ENCODE measurements around the gene USP46.
A peak's percentile ranks its signal among the peaks of the same experiment; 100 is the strongest.

Gene USP46

DNA sequence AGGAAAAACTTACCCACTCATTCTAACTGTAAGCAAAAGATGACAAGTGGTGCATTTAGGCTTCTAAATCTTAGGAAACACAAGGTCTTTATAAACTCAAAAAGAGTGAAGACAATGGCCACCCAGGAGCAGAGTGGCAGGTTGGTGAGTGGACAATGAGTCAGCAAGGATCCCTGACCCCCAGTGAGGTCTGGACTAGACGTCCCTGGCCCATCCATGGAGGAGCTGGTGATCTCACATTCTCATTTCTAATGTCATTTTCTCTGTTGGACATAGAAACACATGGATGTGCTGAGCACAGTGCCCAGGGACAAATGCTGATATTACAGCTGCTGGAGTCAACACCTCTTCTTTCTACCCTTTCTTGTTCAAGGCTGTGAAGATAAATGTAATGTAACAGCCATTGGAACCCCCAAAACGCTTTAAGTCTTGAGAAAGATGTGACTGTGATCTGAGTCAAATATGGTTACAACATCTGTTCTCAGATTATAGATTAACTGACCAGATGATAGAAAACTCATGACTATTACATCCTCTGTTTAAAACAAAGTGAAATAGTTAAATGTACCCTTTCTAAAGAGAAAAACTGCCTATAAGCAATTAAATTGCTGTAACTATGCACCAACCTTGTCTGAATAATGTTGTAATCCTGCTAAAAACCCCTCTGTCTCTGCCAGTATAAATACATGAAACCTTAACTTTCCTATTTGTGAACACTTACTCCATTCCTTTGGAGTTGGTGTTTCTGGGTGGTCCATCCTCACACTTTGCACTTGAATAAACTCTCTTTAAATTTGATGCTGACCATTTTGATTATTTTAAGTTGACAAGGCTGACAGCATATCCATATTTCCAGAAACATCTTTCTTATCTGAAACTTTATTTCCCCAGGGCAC is 92.7 kb downstream of the USP46 start:
- DNase-seq, result no peak

GRCh38 chr4:52560844-52561280 is 98.2 kb downstream of the USP46 start:
- no peak for DNase-seq

DNA sequence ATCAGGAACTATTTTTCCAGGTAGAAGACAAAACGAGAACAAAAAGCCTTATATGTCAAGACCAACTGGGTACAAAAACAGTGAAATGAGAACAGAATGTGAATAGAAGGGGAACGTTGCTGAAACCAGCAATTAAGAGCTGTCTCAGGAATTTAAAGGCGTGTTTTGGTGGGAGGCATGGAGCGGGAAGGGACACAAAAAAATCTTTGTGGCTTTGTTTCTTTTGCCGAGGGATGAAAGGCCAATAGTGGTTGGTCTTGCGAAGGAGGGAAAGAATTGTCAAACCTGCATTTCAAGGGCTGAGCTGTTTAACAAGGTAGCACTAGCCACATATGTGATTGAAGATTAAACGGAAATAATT is 103.8 kb downstream of the USP46 start:
- no peak for DNase-seq

DNA sequence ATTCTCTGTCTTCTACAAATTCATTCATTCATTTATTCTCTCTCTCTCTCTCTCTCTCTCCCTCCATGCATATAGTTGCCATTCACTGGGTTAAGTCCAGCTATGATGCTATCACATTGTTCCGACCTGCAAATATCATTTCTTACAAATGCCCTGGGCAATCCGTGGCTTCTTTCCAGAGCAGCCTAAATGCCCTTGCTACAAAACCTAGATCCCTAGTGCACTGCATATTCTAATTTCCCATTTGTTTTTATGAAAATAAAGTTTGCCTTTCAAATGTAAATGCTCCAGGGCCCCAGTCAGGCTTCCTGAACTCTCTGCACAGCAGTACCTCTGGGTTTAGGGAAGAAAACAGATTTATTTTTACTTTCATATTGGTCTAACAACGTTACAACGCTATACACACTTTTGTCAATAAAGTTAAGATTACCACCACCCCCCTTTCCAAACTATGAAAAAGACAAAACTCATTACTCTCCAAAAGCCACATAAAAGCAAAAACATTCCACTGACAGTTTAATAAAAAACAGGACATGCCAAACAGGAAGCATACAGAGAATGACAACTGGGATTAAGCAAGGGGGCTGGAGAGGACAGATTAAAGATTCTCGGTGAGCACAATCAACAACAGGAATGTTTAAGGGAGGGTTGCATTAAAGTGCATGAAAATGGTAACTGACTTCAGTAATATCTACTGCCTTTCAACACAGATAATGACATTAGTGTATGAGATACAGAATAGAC is 104.3 kb downstream of the USP46 start:
- no peak for DNase-seq

DNA sequence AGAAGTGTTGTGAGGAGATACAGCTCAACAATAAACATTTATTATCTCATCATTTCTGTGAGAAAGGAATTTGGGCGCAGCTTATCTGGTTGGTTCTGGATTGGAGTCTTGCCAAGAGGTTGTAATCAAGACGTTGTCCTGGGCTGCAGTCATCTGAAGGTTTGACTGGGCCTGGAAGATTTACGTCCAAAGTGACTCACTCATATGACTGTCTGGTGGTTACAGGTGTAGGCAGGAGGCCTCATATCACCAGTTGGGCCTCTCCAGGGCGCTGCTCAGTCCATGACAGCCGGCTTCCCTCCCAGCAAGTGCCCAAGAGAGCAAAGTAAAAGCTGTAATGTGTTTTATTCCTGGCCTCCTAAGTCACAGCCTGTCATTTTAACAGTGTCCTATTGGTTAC is 106.3 kb downstream of the USP46 start:
- no peak for DNase-seq

DNA sequence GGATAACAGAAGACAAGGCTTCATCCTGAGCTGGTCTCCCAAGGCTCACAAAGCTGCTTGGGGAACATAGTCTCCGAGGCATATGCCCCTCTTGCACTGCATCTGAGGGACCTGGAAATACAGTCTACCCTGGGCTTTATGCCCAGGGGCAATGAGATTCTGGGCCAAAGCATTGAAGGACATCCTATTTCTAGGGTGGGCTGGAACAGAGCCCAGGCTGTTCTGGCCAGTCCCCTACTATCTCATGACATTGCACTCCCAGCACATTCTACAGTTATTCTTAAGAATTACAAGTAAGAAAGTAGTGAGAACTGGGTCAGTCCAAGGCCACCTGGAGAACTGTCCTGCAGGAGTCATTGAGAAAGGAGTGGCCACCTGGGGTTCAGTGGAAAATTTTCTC is 107.6 kb downstream of the USP46 start:
- no peak for DNase-seq

DNA sequence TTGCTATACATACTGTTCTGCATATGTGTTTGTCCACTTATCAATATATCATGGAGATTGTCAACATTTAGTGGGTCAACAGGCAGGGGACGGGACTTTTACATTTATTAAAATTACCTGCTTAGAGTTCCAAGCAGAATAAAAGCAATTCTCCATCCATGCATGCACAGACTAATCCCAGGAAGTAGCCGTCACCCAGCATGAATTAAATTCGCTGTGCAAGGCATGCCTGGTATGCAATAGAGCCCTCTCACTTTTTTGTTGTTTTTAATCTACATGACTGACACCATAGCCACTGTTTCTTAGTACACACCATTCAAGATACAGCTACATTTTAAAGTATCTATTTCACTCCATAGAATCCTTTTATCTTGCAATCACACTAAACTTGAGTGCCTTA is 108.9 kb downstream of the USP46 start:
- DNase-seq, result no peak

DNA sequence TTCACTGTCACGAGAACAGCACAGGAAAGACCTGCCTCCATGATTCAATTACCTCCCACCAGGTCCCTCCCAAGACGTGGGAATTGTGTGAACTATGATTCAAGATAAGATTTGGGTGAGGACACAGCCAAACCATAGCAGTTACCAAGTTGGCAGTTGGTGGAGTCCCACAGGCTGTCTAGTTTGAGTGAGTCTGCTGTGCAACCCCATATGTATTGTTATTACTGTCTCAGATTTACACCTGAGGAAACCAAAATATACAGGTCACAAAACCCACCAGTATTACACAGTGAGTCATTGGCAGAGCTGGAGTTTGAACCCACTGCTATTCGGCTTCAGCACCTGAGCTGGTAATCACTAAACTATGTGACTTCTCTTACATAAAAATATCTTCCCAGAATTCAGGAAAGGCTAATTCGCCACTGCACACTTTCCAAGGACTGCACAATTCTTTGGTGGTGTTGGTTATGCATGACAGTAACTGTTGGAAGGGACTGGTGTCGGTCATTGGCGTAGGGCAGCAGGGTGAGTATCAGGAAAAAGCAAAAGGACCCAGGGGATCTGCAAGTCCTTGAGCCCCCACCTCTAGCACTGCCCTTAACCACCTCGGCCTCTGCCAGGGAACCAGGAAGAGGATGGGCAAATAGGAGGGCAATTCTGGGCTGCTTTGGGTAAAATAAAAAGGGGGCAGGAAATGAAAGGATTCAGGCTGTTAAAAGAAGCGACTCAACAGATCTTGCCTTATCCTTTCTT is 110.1 kb downstream of the USP46 start:
- DNase-seq, result no peak

DNA sequence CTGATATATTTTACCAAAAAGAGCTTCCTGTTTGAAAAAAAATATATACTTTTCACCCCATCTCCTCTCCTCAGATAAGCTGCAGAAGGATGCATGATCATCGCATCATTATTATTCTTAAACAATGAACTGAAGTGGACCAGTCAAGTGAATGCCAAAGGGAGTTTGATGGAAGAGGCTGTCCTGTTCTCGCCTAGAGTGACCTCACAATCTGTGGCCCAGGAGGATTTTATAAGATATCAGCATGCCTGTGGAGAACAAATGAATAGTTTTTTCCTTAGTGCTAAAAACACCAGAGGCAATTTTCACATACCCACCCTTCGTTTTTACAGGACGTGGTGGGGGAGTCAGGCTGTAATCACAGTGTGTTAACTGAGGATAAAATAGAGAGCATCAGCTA is 112.7 kb downstream of the USP46 start:
- no peak for DNase-seq

- DNase-seq, result peak; percentile 38
Observed at GRCh38 chr4:52545099-52546069, 113.7 kb downstream of the USP46 start.
